Measurements from ENCODE around the gene RAB20. TPM values are rescaled to one million over a fixed set of nuclear protein-coding genes. Genes with fewer than 3 reads are reported as not detected.

RAB20 gene
- total RNA-seq, 1 experiment from 2014 or later: 21.0 TPM

- DNase-seq (ENCODE audit: low read depth, low spot score): no peak
- in situ Hi-C loops (cut with HindIII; ENCODE audit: low pct_unique_long_range_greater_than_20kb, low sequenced_read_pairs): no loop called here
Measured at GRCh38 chr13:110559986-110560385, 1.5 kb downstream of the RAB20 start.

- no peak for DNase-seq (ENCODE audit: low read depth, low spot score)
- in situ Hi-C loops (cut with HindIII; ENCODE audit: low pct_unique_long_range_greater_than_20kb, low sequenced_read_pairs): no loop called here
Measured at GRCh38 chr13:110559429-110559943, 2.0 kb downstream of the RAB20 start.

GRCh38 chr13:110557610-110558305, 3.8 kb downstream of the RAB20 start:
- no peak for DNase-seq (ENCODE audit: low read depth, low spot score)
- in situ Hi-C loops (cut with HindIII; ENCODE audit: low pct_unique_long_range_greater_than_20kb, low sequenced_read_pairs): no loop called here

- no peak for DNase-seq (ENCODE audit: low read depth, low spot score)
- in situ Hi-C loops (cut with HindIII; ENCODE audit: low pct_unique_long_range_greater_than_20kb, low sequenced_read_pairs): no loop called here
Measured at GRCh38 chr13:110557082-110557481, 4.4 kb downstream of the RAB20 start.

GRCh38 chr13:110556224-110556606, 5.3 kb downstream of the RAB20 start:
- in situ Hi-C loops (cut with HindIII; ENCODE audit: low pct_unique_long_range_greater_than_20kb, low sequenced_read_pairs): no loop called here
- DNase-seq (ENCODE audit: low read depth, low spot score): no peak

GRCh38 chr13:110555601-110556223, 5.8 kb downstream of the RAB20 start:
- no peak for DNase-seq (ENCODE audit: low read depth, low spot score)

GRCh38 chr13:110554946-110555345, 6.6 kb downstream of the RAB20 start:
- no peak for DNase-seq (ENCODE audit: low read depth, low spot score)
- in situ Hi-C loops (cut with HindIII; ENCODE audit: low pct_unique_long_range_greater_than_20kb, low sequenced_read_pairs): no loop called here

More at GRCh38 chr13:110555601-110556223, 5.8 kb downstream of the RAB20 start:
- in situ Hi-C loops (cut with HindIII; ENCODE audit: low pct_unique_long_range_greater_than_20kb, low sequenced_read_pairs): no loop called here

GRCh38 chr13:110554227-110554836, 7.2 kb downstream of the RAB20 start:
- no peak for DNase-seq (ENCODE audit: low read depth, low spot score)
- in situ Hi-C loops (cut with HindIII; ENCODE audit: low pct_unique_long_range_greater_than_20kb, low sequenced_read_pairs): no loop called here

- in situ Hi-C loops (cut with HindIII; ENCODE audit: low pct_unique_long_range_greater_than_20kb, low sequenced_read_pairs): no loop called here
- DNase-seq (ENCODE audit: low read depth, low spot score): no peak
Measured at GRCh38 chr13:110553417-110553816, 8.1 kb downstream of the RAB20 start.

- DNase-seq (ENCODE audit: low read depth, low spot score): no peak
- in situ Hi-C loops (cut with HindIII; ENCODE audit: low pct_unique_long_range_greater_than_20kb, low sequenced_read_pairs): no loop called here
Measured at GRCh38 chr13:110552767-110553166, 8.8 kb downstream of the RAB20 start.

GRCh38 chr13:110551284-110551683, 10.2 kb downstream of the RAB20 start:
- in situ Hi-C loops (cut with HindIII; ENCODE audit: low pct_unique_long_range_greater_than_20kb, low sequenced_read_pairs): no loop called here
- no peak for DNase-seq (ENCODE audit: low read depth, low spot score)

GRCh38 chr13:110549795-110550160, 11.7 kb downstream of the RAB20 start:
- in situ Hi-C loops (cut with HindIII; ENCODE audit: low pct_unique_long_range_greater_than_20kb, low sequenced_read_pairs): no loop called here
- no peak for DNase-seq (ENCODE audit: low read depth, low spot score)

- in situ Hi-C loops (cut with HindIII; ENCODE audit: low pct_unique_long_range_greater_than_20kb, low sequenced_read_pairs): no loop called here
- DNase-seq (ENCODE audit: low read depth, low spot score): no peak
Measured at GRCh38 chr13:110548891-110549794, 12.4 kb downstream of the RAB20 start.

- no peak for DNase-seq (ENCODE audit: low read depth, low spot score)
- in situ Hi-C loops (cut with HindIII; ENCODE audit: low pct_unique_long_range_greater_than_20kb, low sequenced_read_pairs): no loop called here
Measured at GRCh38 chr13:110546926-110547325, 14.6 kb downstream of the RAB20 start.

- in situ Hi-C loops (cut with HindIII; ENCODE audit: low pct_unique_long_range_greater_than_20kb, low sequenced_read_pairs): no loop called here
- DNase-seq (ENCODE audit: low read depth, low spot score): no peak
Measured at GRCh38 chr13:110546378-110546777, 15.1 kb downstream of the RAB20 start.

GRCh38 chr13:110542169-110542796, 19.2 kb downstream of the RAB20 start:
- in situ Hi-C loops (cut with HindIII; ENCODE audit: low pct_unique_long_range_greater_than_20kb, low sequenced_read_pairs): no loop called here
- no peak for DNase-seq (ENCODE audit: low read depth, low spot score)

- in situ Hi-C loops (cut with HindIII; ENCODE audit: low pct_unique_long_range_greater_than_20kb, low sequenced_read_pairs): no loop called here
- no peak for DNase-seq (ENCODE audit: low read depth, low spot score)
Measured at GRCh38 chr13:110541526-110541920, 20.0 kb downstream of the RAB20 start.

All from SK-MEL-5 (cell line).